GM18868 (cell line): ENCODE data around the gene PKDREJ.
"Not testable (repeated sequence)": the region's sequence is repeated elsewhere in the genome, so short reads cannot be mapped to it uniquely, and the experiment has no call there.

Experiments used
- ATAC-seq: cut with Tn5 transposase; IDR thresholded peaks from one replicate; pipeline ENCODE4 v1.9.1; 2021; ENCODE audit warnings: mild to moderate bottlenecking, moderate library complexity; ENCODE audit not compliant: unreplicated experiment

Gene PKDREJ

GRCh38 chr22:46263216-46263590, at the start of gene PKDREJ:
PKDREJ (minus strand) TSS chr22:46263343; CDS start chr22:46263322, 21 bp downstream.
- ATAC-seq: no peak

- ATAC-seq: not testable (repeated sequence)
Observed at GRCh38 chr22:46312848-46313247, 49.7 kb upstream of the PKDREJ start.

GRCh38 chr22:46312056-46312455, 48.9 kb upstream of the PKDREJ start:
- ATAC-seq: no peak

- ATAC-seq: no peak
Observed at GRCh38 chr22:46309526-46310085, 46.5 kb upstream of the PKDREJ start.

GRCh38 chr22:46308283-46308988, 45.3 kb upstream of the PKDREJ start:
- ATAC-seq: no peak

GRCh38 chr22:46303347-46303965, 40.3 kb upstream of the PKDREJ start:
- no peak for ATAC-seq

- ATAC-seq: no peak
Observed at GRCh38 chr22:46300491-46300890, 37.3 kb upstream of the PKDREJ start.

GRCh38 chr22:46299101-46299500, 36.0 kb upstream of the PKDREJ start:
- ATAC-seq: no peak

GRCh38 chr22:46297151-46297812, 34.1 kb upstream of the PKDREJ start:
- no peak for ATAC-seq

GRCh38 chr22:46296257-46297150, 33.4 kb upstream of the PKDREJ start, which contains the start of gene GTSE1:
GTSE1 (plus strand) TSS chr22:46296870; CDS start chr22:46297401, 531 bp downstream.
- ATAC-seq: peak; percentile 90

- no peak for ATAC-seq
Observed at GRCh38 chr22:46295277-46295971, 32.3 kb upstream of the PKDREJ start.

- no peak for ATAC-seq
Observed at GRCh38 chr22:46294784-46295183, 31.6 kb upstream of the PKDREJ start.

- ATAC-seq: no peak
Observed at GRCh38 chr22:46293577-46294260, 30.6 kb upstream of the PKDREJ start.

GRCh38 chr22:46292732-46293131, 29.6 kb upstream of the PKDREJ start:
- ATAC-seq: no peak

- no peak for ATAC-seq
Observed at GRCh38 chr22:46292173-46292572, 29.0 kb upstream of the PKDREJ start.

- ATAC-seq: no peak
Observed at GRCh38 chr22:46290843-46291785, 28.0 kb upstream of the PKDREJ start.

GRCh38 chr22:46290121-46290842, 27.1 kb upstream of the PKDREJ start:
- ATAC-seq: no peak
